Colonic mucosa (tissue), 4 donors: ENCODE measurements around the gene CDH18. TPM values are rescaled to one million over a fixed set of nuclear protein-coding genes. Genes with fewer than 3 reads are reported as not detected.

Source experiments
- DNase-seq: peaks from one replicate; pipeline ENCODE4 v3.0.0-alpha.2; 2020
- H3K27ac ChIP-seq: fragments of 200-600 bp; one replicate; pipeline ENCODE4 v1.8.0; 2021
- H3K27me3 ChIP-seq: fragments of 200-600 bp; one replicate; pipeline ENCODE4 v1.8.0; 2021
- H3K36me3 ChIP-seq: fragments of 200-600 bp; one replicate; pipeline ENCODE4 v1.8.0; 2021
- H3K4me1 ChIP-seq: fragments of 200-600 bp; one replicate; pipeline ENCODE4 v1.8.0; 2021; ENCODE audit warnings: mild to moderate bottlenecking
- H3K4me3 ChIP-seq: fragments of 200-600 bp; one replicate; pipeline ENCODE4 v1.8.0; 2021
- H3K9ac ChIP-seq, 2 donors: one replicate each; pipeline ENCODE4 v1.7.0; 2013; ENCODE audit warnings: control low read depth in 2 of 2, low read depth in 2 of 2, low read length in 2 of 2
- H3K9me3 ChIP-seq: fragments of 200-600 bp; one replicate; pipeline ENCODE4 v1.8.0; 2021
- intact Hi-C: fragments of 100-400 bp; cut with DNase I; formaldehyde crosslinking; loops from one replicate; pipeline ENCODE4 v1.14.1; 2022
- total RNA-seq, 2 donors: library from RNA; stranded (reverse); fragmentation: NEBNext Ultra II Directional in 1 of 2; extraction: Animal tissue kit (Norgen Biotek cat#: 25700) in 1 of 2; gene quantifications; one replicate each; pipeline ENCODE4 v1.2.1, GENCODE V29; 2021
- TF ChIP-seq, protein P1 (sequence below): fragments of 200-600 bp; IDR thresholded peaks from one replicate; pipeline ENCODE4 v1.8.0; 2022; ENCODE audit warnings: antibody characterized with exemption, mild to moderate bottlenecking
- donor health status: healthy.
- donor health status: DM: no; HTN: no; CAD: no.
- donor health status: DM: no; HTN: no; CAD: no.

The CDH18 gene
- total RNA-seq, 2 donors from 2014 or later, result not detected

DNA sequence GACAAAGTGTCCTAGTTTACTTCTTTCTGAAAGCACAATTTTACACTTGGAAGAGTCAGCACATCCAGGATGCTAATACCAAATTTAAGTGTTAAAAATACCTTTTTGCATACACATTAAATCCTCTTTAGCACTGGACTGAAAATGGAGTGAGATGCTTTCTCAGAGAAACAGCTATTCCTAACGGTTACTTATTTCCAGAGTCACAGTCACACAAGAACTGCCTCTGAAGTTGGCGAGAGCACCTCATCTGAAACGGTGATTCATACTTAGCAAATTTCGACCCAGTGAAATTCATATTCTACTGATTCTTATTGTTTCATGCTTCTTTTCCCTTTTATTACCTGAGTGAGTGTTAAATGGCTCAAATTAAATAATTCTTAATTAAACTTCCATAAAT lies 12.2 kb downstream of the CDH18 start:
- intact Hi-C loops, result no loop called here
- H3K9me3 ChIP-seq, result no peaks in the 10 kb centered on the region
- H3K9ac ChIP-seq, result no peak overlapping the region
- no peak overlapping the region for H3K4me3 ChIP-seq
- H3K27me3 ChIP-seq, result no peaks in the 10 kb centered on the region
- no peak overlapping the region for H3K27ac ChIP-seq
- TF ChIP-seq, protein P1, sequence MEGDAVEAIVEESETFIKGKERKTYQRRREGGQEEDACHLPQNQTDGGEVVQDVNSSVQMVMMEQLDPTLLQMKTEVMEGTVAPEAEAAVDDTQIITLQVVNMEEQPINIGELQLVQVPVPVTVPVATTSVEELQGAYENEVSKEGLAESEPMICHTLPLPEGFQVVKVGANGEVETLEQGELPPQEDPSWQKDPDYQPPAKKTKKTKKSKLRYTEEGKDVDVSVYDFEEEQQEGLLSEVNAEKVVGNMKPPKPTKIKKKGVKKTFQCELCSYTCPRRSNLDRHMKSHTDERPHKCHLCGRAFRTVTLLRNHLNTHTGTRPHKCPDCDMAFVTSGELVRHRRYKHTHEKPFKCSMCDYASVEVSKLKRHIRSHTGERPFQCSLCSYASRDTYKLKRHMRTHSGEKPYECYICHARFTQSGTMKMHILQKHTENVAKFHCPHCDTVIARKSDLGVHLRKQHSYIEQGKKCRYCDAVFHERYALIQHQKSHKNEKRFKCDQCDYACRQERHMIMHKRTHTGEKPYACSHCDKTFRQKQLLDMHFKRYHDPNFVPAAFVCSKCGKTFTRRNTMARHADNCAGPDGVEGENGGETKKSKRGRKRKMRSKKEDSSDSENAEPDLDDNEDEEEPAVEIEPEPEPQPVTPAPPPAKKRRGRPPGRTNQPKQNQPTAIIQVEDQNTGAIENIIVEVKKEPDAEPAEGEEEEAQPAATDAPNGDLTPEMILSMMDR, result no peak
- H3K4me1 ChIP-seq, result no peaks in the 10 kb centered on the region
- no peaks in the 10 kb centered on the region for H3K36me3 ChIP-seq
- no peak for DNase-seq

DNA sequence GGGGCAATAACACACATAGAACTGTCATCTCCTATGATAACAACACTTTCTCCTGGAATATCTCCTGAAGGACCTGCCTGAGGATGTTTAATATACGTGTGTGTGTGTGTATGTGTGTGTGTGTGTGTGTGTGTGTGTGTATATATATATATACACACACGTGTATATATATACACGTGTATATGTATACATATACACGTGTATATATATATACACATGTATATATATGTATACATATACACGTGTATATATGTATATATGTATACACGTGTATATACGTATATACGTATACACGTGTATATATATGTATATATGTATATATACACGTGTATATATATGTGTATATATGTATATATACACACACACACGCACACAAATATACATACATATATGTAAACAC lies 27.5 kb downstream of the CDH18 start:
- Histone ChIP-seq H3K9ac (no peak overlapping the region), H3K4me1 (no peaks in the 10 kb centered on the region), H3K4me3 (no peak overlapping the region), H3K36me3 (no peaks in the 10 kb centered on the region), H3K27me3 (no peaks in the 10 kb centered on the region), H3K27ac (no peak overlapping the region), H3K9me3 (no peaks in the 10 kb centered on the region)
- TF ChIP-seq, protein P1, result no peak
- intact Hi-C loops, result no loop called here
- no peak for DNase-seq

DNA sequence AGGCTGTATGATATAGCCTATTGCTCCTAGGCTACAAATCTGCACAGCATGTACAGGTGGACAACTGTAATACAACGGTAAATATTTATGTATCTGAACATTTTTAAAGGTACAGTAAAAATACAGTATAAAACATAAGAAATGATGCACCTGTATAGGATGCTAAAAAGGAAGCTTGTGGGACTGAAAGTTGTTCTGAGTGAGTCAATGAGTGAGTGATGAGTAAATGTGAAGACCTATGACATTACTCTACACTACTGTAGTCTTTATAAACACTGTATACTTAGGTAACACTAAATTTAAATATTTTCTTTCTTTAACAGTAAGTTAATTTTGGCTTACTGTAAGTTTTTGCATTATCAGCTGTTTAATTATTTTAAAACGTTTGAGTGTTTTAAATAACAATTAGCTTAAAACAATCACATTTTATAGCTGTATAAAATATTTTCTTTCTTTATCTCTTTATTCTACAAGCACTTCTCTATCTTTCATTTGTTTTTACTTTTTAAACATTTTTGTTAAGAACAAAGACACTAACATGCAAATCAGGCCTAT lies 28.1 kb downstream of the CDH18 start:
- DNase-seq, result no peak

DNA sequence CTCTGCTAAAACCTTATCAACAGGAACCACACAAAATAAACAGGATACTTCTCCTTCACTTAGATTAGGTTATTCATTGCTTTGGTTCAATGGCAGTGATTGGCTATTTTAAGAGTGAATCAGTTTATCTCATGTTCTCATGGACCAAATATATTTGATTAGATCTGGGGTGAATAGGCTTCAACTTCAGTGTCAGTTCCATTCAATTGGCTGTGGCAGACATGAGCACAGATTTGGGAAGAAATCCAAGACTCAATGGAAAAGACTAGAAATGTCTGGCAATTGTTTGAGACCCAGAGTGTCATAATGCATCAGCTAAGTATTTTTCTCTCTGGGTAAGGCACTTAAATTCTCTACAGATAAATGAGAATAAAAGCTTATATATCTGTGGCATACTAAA lies 37.1 kb downstream of the CDH18 start:
- no peaks in the 10 kb centered on the region for H3K9me3 ChIP-seq
- intact Hi-C loops, result no loop called here
- H3K27ac ChIP-seq, result no peak overlapping the region
- TF ChIP-seq, protein P1, result no peak
- H3K27me3 ChIP-seq, result no peaks in the 10 kb centered on the region
- H3K4me1 ChIP-seq, result no peaks in the 10 kb centered on the region
- no peaks in the 10 kb centered on the region for H3K36me3 ChIP-seq
- H3K4me3 ChIP-seq, result no peak overlapping the region
- no peak overlapping the region for H3K9ac ChIP-seq
- DNase-seq, result no peak

More for the DNA sequence above, 28.1 kb downstream of the CDH18 start:
- Histone ChIP-seq H3K27ac (no peak overlapping the region), H3K4me1 (no peaks in the 10 kb centered on the region), H3K36me3 (no peaks in the 10 kb centered on the region), H3K4me3 (no peak overlapping the region), H3K27me3 (no peaks in the 10 kb centered on the region), H3K9ac (no peak overlapping the region), H3K9me3 (no peaks in the 10 kb centered on the region)
- intact Hi-C loops, result no loop called here
- TF ChIP-seq, protein P1, result no peak

DNA sequence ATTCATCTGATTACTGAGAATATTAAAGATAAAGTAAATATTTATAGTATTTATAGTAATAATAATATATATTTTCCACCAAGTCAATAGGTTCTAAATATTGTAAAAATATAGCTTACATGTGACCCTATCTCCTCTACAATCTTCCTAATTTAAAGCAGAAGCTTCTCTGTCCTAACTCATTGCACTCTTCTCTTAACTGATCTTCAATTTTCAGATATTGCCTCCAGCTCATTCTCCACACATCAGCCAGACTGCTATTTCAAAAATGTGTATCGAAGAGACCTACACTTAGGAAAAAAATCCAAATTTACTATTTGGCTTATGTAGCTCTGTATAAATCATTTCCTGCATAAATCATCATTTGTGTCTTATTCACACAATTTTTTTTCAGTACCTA lies 47.8 kb downstream of the CDH18 start:
- no peak overlapping the region for H3K4me3 ChIP-seq
- no peak for DNase-seq
- H3K27me3 ChIP-seq, result no peaks in the 10 kb centered on the region
- intact Hi-C loops, result no loop called here
- no peaks in the 10 kb centered on the region for H3K9me3 ChIP-seq
- TF ChIP-seq, protein P1, result no peak
- no peak overlapping the region for H3K9ac ChIP-seq
- no peaks in the 10 kb centered on the region for H3K36me3 ChIP-seq
- no peaks in the 10 kb centered on the region for H3K4me1 ChIP-seq
- no peak overlapping the region for H3K27ac ChIP-seq
